Stimulated activated CD8-positive, alpha-beta memory T cell treated with anti-CD3 and anti-CD28 coated beads, Interleukin-15, amount 100 ng/mL, for 48 hours (primary cell): ENCODE measurements around the gene AP1AR.
"Not testable (repeated sequence)": the region's sequence is repeated elsewhere in the genome, so short reads cannot be mapped to it uniquely, and the experiment has no call there.

Source experiments
- DNase-seq, 2 donors: peaks; one replicate each; pipeline ENCODE4 v3.0.0-alpha.2; 2020; ENCODE audit warnings: low read depth in 2 of 2

The AP1AR gene

GRCh38 chr4:112279025-112279881 lies 47.7 kb downstream of the AP1AR start:
- no peak for DNase-seq

- DNase-seq, result no peak
These were observed 48.3 kb downstream of the AP1AR start for GRCh38 chr4:112279882-112280315.

GRCh38 chr4:112280386-112281056 lies 48.9 kb downstream of the AP1AR start:
- no peak for DNase-seq

- DNase-seq, result not testable (repeated sequence)
These were observed 50.4 kb downstream of the AP1AR start for GRCh38 chr4:112281895-112282398.

- DNase-seq, result no peak
These were observed 51.5 kb downstream of the AP1AR start for GRCh38 chr4:112282860-112283667.

GRCh38 chr4:112284166-112284565 lies 52.6 kb downstream of the AP1AR start:
- DNase-seq, result no peak

DNA sequence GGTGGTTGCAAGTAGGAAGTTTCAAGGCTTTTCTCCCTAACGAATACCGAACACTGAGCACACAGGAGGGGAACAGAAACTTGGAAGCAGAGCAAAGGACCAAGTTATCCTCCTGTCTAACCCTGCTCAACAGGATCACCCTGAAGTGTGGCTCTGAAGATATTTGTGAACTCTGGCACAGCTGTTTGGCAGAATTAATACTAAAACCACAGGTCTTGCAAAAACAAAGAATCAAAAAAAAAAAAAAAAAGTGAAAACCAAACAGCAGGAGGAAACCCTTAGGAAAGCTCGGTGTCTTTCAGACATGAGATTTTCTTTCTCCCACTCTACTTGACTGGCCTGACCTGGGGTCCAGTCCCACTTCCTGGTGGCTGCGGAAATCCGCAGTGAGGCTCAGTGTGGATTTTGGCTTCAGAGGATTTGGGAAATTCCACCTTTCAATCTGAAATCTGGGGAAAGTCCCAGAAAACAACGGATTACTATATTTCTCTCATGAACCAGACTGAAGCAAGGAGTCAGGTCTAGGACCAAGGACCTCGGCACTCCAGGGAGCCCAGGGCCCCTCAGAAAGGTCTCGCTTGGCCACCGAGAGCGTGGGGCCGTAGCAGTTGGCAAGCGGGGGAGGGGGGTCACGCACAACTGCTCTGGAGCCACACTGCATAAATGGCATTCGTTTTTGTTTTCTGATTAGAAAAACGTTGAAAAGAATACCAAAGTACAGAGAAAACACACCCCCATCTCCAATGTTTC lies 53.2 kb downstream of the AP1AR start:
- no peak for DNase-seq

- DNase-seq, result no peak
These were observed 55.8 kb downstream of the AP1AR start for GRCh38 chr4:112287258-112287989.

GRCh38 chr4:112288455-112288854 lies 56.9 kb downstream of the AP1AR start:
- DNase-seq, result no peak

DNA sequence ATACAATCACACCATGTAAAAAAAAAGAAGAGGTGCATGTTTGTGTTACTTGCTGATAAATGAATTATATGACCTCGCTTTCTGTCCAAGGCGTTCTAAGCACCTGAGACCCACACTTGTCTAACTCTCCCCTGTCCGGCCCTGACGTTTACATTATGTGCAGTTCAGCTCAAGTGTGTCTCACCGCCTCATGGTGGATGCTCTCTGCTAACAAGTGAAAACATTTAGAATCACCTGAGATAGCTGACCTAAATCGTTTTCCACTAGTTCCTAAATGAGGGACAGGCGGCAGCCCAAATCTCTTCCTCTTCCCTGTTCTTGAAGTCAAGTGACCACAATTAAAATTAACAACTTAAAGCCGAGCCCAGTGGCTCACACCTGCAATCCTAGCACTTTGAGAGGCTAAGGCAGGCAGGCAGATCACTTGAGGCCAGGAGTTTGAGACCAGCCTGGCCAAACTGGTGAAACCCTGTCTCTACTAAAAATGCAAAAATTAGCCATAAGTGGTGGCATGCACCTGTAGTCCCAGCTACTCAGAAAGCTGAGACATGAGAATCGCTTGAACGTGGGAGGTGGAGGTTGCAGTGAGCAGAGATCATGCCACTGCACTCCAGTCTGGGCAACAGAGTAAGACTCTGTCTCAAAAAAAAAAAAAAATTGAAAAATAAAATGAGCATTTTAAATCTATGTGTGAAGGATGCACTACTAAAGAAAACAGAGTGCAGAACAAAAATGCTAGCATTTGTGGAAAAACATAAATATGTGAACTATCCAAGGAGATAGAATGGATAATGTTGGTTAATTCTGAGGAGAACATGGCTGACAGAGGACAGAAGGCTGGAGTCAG lies 58.0 kb downstream of the AP1AR start:
- no peak for DNase-seq

DNA sequence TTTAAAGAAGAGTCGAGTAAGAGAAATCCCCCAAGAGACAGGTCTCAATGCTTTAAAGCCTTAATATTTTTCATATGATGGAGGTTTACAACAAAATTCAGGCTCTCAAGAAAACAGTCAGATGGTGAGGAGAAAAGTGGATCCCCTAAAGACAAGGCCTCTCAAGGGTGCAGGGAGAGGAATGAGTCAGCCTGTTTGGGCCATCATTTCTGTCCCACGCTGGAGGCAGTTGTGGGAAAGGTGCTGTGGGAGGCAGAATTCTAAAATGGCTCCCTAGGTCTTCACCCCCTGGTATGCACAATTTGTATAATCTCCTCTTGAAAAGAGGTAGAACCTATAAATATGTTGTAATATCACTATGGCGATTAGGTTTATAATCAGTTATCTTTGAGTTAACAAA lies 58.8 kb downstream of the AP1AR start:
- DNase-seq, result peak in 1 of 2 donors; percentile 36

DNA sequence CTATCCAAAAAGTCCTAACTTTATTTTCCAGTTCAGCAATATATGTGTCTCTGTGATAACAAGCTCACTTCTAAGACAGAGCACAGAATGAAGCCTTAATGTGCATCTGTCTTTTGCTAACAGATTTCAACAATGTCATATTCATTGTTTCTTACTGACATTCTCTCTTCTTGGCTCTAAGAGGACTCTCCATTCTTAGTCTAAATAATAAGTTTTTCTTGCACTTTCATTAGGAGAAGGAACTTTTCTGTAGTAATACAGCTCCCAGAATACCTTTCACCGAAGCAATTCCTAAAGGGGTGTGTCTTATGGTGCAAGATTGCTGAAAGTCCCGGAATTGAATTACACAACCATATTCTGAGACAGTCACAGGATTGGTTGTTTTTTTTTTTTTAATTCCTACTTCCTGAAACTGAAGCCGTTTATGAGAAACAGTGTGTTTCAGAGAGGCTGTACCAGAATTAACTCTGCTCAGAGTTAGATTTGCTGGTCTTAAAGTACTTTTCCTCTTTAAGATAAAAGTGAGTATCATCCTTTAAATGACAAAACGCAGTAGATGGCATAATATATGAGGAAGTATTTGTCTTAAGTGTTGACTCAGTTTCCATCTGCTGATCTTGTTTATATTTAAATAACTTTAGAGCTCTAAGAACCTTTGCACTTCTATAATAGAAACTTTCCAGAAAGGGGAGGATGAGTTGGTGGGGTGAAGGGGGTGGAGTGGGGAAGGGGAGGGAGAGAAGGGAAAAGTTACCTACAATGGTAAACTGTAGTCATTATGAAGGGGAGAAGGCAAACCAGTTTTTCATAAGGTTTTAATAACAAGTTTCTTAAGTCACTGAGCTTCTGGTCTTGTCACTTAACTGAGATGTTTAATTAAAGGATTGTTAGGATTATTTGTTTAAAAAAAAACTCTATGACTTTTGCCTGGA lies 65.6 kb downstream of the AP1AR start, which contains the start of gene ALPK1:
TSS of gene ALPK1 (plus strand) at position 421 of the 932 bp plus-strand sequence.
- no peak for DNase-seq

- DNase-seq, result no peak
These were observed 68.1 kb downstream of the AP1AR start for GRCh38 chr4:112299721-112300120.

DNA sequence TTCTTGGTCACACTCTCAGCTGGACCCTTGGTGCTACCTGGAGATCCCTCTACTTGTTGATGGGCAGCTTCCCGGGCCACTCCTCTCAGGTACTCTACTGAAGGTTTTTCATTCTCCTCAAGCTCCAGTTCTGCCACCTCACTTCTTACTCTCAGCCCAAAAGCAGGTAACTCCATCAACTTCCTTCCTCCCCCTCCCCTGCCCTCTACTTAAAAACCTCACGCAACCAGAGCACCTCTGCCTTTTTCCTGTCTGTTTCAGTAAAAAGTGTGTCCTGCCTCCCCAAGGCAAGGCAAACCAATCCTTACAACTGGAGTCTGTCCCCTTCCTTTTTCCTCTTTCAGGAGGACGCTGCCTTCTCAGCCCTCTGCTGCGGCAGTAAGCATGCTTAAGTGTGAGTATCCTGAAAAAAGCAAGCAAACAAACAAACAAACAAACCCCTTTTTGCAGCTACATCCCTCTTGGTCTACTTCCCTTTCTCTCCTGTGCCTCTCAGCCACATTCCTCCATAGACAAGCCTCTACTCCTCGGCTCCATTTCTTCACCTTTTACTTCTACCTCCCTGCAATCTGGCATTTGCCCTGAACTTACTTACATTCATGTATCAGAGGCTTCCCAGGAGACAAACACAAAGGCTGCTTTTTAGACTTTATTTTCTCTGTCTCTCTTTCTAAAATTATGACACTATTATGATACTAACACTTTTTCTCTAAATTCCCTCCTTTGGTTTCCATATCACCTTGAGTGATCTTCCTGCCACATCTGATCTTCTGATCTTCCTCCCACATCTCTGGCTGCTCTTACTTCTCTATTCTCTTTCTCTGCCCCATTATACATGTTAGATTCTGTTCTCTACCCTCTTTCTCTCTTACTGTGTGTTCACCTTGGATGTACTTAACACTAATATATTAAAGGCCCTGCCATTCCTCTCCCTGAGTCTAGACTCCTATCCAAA lies 71.0 kb downstream of the AP1AR start:
- DNase-seq, result no peak

DNA sequence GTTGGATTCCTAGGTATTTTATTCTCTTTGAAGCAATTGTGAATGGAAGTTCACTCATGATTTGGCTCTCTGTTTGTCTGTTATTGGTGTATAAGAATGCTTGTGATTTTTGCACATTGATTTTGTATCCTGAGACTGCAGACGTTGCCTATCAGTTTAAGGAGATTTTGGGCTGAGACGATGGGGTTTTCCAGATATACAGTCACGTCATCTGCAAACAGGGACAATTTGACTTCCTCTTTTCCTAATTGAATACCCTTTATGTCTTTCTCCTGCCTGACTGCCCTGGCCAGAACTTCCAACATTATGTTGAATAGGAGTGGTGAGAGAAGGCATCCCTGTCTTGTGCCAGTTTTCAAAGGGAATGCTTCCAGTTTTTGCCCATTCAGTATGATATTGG lies 73.9 kb downstream of the AP1AR start:
- DNase-seq, result not testable (repeated sequence)

GRCh38 chr4:112309263-112309791 lies 77.7 kb downstream of the AP1AR start:
- DNase-seq, result peak in 1 of 2 donors; percentile 14

DNA sequence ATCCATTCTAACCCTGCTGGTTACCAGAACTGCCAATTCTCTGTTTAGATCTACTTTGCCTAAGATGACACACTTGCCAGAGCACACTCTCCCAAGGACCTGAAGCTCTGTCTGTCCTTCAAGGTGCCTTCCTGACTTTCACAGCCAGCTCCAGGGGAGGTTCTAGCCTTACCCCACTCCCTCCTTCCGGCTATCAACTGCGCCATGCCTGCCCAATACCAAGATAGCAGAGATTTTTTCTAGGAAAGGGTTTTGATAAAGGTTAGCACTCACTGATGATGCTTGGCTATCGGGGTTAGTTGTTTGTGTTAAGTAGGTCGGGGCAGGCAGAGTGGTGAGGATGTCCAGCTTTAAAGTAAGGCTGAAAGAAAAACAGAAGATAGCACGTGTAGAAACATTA lies 79.9 kb downstream of the AP1AR start:
- no peak for DNase-seq
